ENCODE data around the gene PARP15.
"Not testable (repeated sequence)": the region's sequence is repeated elsewhere in the genome, so short reads cannot be mapped to it uniquely, and the experiment has no call there.

The PARP15 gene

DNA sequence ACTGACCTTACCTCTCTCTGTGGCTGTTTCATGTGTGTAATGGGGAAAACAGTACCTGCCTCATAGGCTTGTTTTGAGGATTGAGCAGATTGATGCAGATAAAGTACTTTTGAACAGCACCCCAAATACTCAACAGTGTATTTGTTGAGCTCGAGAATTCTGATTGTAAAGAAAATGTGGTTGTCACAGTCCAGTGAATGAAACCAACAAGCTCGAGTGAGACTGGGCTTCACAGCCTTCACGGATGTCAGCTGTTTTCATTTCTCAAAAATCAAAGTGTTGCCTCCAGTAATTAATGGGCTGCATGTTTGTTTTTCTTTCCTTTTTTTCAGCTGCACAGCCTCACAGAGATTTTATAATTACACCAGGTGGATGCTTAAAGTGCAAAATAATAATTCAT, 43.7 kb downstream of the PARP15 start:
- no peak for DNase-seq

GRCh38 chr3:122623031-122623829, 45.8 kb downstream of the PARP15 start:
- DNase-seq: no peak

DNA sequence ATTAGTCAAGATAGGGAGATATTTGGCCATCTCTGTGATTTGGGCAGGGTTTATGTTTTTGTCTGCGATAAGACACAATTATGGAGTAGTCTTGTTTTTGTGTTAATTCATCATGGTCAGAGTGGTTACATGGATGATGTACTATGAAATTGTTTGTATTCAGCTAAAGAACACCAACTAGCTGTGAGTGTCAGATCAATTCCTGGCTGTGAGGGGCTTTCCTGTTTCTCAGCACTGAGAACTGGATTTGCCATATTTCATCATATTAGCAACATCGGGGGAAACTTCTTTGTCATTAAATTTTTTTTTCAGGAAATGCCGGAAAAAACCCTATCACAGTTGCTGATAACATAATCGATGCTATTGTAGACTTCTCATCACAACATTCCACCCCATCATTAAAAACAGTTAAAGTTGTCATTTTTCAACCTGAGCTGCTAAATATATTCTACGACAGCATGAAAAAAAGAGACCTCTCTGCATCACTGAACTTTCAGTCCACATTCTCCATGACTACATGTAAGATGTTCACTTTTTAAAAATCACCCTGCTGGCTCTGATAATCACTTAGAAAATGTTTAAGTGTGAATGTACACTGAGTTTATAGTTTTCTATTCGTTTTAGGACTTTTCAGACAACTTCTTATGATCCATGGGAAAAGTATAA, 49.2 kb downstream of the PARP15 start:
- no peak for DNase-seq

- DNase-seq: no peak
These were observed 49.9 kb downstream of the PARP15 start for GRCh38 chr3:122627301-122627700.

- no peak for DNase-seq
These were observed 51.1 kb downstream of the PARP15 start for GRCh38 chr3:122628567-122628966.

DNA sequence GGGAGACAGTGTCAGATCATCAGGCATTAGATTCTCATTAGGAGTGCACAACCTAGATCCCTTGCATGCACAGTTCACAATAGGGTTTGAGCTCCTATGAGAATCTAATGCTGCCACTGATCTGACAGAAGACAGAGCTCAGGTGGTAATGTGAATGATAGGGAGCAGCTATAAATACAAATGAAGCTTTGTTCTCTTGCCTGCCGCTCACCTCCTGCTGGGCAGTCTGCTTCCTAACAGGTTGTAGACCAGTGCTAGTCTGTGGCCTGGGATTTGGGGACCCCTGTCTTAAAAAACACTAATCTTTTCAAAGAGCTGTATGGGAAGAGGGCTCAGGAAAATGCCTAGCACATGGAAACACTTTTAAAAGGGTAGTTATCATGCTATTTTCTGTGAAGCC, 52.3 kb downstream of the PARP15 start:
- no peak for DNase-seq

DNA sequence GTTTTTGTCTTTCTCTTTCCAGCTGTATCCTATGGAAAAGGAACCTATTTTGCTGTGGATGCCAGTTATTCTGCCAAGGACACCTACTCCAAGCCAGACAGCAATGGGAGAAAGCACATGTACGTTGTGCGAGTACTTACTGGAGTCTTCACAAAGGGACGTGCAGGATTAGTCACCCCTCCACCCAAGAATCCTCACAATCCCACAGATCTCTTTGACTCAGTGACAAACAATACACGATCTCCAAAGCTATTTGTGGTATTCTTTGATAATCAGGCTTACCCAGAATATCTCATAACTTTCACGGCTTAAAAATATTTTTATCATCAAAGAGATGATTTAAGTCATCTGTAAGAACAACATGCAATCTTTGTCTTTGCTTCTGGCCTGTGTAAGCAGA, 58.3 kb downstream of the PARP15 start:
- DNase-seq: no peak

DNA sequence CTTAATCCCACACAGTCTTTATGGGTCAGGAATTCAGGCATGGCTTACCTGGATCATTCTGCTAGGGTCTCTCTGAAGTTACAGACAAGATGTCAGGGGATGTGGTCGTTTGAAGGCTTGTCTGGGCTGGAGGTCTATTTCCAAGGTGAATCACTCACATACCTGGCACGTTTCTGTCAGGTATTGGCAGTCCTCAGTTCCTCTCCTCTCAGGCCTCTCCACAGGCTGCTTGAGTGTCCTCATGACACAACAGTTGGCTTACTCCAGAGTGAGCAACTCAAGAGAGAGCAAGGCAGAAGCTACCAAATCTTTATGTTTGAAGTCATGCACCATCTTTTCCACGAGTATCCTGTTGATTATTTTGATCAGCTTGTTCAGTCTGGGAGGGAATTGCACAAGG, 59.2 kb downstream of the PARP15 start:
- no peak for DNase-seq

DNA sequence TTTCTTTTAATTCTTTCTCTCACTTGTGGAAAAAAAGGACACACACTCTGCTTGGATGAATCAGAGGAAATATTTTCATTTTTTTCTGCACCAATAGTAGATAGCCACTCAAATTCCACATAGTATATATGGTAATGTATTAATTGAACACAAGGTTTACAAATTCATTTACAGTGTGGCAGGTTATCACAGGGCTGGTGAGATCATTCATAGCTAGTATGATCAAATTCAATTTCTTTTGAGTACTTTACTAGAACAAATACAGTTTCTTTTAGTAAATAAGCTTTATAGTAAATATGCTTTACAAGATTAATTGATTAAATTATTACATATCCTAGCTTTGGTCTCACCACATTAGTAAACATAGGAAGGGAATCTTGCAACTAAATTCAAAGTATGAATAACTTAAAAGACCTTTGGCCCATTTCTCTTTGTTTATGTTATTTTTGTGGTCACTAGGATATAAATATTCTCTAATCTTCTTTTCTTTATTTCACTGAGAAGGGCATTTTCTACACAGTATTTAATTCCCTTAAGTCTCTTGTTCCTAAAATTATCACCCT, 63.1 kb downstream of the PARP15 start:
- DNase-seq: no peak

GRCh38 chr3:122642935-122643334, 65.5 kb downstream of the PARP15 start:
- no peak for DNase-seq

DNA sequence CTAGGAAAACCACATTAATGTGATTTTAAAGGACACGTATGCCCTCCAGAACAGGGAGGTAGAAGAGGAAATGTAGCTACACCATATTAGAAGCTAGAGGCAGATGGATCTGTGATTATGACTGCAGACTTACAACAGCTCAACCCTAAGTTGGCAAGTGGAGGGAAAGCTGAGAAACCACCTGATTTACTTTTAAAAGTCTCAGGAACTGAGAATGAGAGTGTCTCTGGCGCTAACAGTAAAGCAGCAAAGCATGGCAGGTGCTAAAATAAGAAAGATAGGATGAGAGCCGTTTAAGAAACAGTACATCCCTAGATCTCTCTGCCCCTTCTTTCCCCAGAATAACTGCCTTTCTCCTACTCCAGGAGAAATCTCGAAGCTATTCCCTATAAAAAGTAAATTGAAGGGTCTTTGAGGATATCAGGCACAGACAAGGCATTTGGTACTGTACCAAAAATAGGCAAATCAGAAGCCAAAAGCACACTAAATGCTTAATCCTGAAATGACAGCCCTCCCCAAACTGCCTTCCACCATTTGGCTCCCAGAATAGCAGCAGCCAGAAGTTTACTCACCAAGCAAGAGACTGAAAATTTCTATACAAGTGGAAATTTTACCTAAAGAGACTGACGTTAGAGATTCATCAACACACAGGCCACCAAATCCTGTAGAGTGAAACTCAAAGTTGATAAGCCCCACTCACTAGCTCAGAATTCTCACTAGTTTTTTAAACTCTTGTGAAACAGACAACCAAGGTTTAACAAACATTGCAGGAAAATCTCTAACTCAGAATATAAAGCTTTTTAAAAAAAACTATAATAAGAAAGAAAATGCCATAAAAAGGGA, 68.9 kb downstream of the PARP15 start:
- no peak for DNase-seq

DNA sequence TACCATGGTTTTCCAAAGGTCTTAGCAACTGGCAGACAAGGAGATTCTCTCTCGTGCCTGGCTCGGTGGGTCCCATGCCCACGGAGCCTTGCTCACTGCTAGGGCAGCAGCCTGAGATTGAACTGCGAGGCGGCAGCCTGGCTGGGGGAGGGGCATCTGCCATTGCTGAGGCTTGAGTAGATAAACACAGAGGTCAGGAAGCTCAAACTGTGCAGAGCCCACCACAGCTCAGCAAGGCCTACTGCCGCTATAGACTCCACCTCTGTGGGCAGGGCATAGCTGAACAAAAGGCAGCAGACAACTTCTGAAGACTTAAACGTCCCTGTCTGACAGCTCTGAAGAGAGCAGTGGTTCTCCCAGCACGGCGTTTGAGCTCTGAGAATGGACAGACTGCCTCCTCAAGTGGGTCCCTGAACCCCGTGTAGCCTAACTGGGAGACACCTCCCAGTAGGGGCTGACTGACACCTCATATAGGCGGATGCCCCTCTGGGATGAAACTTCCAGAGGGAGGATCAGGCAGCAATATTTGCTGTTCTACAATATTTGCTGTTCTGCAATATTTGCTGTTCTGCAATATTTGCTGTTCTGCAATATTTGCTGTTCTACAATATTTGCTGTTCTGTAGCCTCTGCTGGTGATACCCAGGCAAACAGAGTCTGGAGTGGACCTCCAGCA, 73.9 kb downstream of the PARP15 start:
- DNase-seq: not testable (repeated sequence)

DNA sequence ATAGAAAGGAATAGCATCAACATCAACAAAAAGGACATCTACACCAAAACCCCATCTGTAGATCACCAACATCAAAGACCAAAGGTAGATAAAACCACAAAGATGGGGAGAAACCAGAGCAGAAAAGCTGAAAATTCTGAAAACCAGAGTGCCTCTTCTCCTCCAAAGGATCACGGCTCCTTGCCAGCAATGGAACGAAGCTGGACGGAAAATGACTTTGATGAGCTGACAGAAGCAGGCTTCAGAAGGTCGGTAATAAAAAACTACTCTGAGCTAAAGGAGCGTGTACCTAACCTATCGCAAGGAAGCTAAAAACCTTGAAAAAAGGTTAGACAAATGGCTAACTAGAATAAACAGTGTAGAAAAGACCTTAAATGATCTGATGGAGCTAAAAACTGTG, 74.5 kb downstream of the PARP15 start:
- DNase-seq: not testable (repeated sequence)

DNA sequence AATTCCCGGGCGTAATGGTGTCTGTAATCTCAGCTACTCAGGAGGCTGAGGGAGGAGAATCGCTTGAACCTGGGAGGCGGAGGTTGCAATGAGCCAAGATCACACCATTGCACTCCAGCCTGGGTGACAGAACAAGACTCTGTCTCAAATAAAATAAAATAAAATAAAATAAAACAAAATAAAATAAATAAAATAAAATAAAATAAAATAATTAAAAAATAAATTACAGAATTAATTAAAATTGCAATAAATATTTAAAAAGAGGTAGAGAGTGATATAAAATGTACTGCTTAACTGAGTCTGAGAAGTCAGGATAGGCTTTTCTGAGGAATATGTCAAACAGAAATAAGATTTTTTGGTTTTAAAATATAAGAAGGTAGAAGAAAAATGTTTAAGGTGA, 80.9 kb downstream of the PARP15 start:
- not testable (repeated sequence) for DNase-seq

DNA sequence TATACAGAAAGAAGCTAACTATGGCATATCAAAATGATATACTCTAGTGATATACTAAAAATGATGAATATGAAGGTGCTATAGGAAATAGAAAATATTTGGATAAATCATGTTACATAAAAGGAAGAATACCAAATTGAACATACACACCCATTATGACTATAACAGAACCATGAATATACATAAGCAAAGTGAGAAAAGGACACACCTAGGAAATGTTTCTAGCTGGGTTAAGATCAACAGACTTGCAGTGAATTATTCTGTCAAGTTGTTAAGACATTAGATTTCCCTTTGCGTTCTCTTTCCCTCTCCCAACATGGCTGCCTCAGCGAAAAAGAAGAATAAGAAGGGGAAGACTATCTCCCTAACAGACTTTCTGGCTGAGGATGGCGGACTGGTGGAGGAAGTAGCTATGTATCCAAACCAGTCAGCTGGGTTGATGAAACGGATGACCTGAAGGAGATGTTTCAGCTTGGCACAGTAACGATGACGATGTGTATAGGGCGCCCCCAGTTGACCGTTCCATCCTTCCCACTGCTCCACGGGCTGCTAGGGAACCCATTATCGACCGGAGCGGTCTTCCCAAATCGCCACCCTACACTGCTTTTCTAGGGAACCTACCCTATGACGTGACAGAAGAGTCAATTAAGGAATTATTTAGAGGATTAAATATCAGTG, 83.0 kb downstream of the PARP15 start:
- no peak for DNase-seq

DNA sequence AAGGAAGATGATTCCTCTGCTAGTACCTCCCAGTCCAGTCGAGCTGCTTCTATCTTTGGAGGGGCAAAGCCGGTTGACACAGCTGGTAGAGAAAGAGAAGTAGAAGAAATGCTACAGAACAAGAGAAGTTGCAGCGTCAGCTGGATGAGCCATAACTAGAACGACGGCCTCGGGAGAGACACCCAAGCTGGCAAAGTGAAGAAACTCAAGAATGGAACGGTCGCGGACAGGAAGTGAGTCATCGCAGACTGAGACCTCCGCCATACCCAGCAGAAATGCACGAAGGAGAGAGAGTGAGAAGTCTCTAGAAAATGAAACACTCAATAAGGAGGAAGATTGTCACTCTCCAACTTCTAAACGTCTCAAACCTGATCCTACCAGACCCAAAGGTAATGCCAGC, 84.2 kb downstream of the PARP15 start:
- no peak for DNase-seq

- no peak for DNase-seq
These were observed 85.1 kb downstream of the PARP15 start for GRCh38 chr3:122662505-122662904.

DNA sequence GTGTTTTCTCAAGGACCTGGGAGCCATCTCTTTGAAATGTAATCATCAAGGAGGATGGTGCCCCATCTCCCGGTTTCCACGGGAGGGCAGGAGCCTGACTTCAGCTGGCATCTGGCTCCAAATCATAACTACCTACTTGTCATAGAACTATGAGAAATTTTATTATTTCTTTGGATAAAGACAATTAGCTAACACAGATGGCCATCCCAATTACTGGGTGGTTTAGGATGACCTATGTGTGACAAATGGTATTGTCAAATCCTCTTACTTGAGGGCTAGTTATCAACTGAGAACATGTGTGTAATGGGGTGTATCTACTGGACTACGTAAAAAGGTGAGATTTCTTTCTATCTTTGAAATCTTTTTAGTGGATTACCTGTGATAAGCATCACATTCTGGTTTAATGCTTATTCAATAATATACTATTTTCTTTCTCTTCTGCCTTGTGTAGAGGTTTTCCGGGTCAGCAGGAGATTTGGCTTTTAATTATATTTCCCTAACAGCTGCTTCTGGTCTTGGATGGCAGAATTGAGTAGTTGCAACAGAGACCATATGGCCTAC, 87.9 kb downstream of the PARP15 start:
- peak; percentile 74 for DNase-seq

DNA sequence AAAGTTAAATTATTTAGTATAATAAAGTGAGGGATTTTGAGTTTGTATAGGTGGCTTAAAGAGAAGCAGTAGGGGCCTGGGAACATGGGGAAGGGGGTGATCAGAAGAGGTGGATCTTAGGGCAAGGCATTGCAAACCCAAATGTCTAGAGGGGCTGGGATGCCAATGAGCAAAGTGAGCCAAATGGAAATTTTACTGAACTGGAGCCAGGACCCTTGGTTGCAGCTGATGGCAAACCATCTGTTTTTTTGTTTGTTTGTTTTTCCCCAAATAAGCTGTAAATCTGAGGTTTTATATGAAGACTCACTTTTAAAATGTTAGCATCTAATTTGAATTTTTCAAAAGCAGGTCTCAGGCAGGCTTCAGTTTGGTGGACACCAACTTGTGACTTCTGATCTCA, 88.4 kb downstream of the PARP15 start:
- peak; percentile 79 for DNase-seq

- DNase-seq: no peak
These were observed 91.7 kb downstream of the PARP15 start for GRCh38 chr3:122668930-122669730.

DNA sequence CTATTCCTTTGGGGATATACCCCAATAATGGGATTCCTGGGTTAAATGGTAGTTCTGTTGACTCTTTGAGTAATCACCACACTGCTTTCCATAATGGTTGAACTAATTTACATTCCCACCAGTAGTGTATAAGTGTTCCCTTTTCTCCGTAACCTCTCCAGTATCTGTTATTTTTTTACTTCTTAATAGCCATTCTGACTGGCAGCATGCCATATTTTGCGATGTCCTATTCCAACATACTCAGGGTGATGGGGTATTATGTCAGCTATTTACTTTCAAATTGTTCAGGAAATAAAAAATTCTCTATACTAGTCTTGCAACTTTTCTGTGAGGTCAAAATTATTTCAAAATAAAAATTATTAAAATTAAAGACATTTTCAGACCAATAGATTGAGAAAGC, 94.1 kb downstream of the PARP15 start:
- no peak for DNase-seq
